Measurements from ENCODE around the gene ARCN1.

ARCN1 gene

DNA sequence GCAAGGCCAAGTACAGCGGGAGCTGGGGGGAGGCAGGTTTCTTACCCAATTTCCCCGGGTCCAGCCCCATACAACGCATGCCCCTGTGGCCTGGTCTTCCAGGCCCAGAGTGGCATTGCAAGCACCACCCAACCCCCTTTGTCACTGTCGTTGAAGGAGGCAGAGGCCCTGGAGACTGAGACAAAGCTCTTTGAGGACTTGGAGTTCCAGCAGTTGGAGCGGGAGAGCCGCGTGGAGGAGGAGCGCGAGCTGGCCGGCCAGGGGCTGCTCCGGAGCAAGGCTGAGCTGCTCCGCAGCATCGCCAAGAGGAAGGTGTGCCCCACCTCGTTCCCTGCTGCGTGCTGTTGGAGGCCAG is 63.0 kb downstream of the ARCN1 start:
- H3K27ac ChIP-seq (ENCODE audit: insufficient read depth, low read length, poor library complexity, severe bottlenecking), result no peak overlapping the region
- H3K36me3 ChIP-seq (ENCODE audit: control insufficient read depth, insufficient read depth, low read length), result no peaks in the 10 kb centered on the region

DNA sequence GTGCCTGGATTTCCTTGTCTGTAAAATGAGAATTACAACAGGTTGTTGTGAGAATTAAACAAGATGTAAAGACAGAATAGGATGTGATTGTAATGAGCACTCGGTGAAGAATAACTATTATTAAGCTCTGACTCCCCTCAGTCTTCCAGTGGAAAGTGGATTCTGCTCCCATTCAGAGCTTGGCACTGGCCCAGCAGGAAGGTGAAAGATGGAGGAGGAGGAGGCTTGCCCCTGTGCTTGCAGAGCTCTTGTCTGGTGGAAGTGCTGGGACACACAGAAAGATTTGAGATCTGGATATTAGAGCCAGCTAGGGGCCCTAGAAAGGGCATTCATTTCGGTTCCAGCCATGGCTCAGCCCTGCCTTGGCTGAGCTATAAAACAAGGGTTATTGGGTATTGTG is 63.4 kb downstream of the ARCN1 start:
- no peak overlapping the region for H3K4me3 ChIP-seq (ENCODE audit: insufficient read depth, low read depth, low read length, poor library complexity, severe bottlenecking)
- H3K36me3 ChIP-seq (ENCODE audit: control insufficient read depth, insufficient read depth, low read length), result no peaks in the 10 kb centered on the region
- no peak for DNase-seq
- H3K4me1 ChIP-seq (ENCODE audit: control insufficient read depth, insufficient read depth, low read length, poor library complexity, severe bottlenecking), result no peaks in the 10 kb centered on the region
- no peaks in the 10 kb centered on the region for H3K9me3 ChIP-seq (ENCODE audit: control insufficient read depth, low read length)
- H3K27ac ChIP-seq (ENCODE audit: insufficient read depth, low read length, poor library complexity, severe bottlenecking), result no peak overlapping the region
- no peaks in the 10 kb centered on the region for H3K27me3 ChIP-seq (replicated peaks; ENCODE audit: control insufficient read depth, insufficient read depth, low read length, poor library complexity, severe bottlenecking)

More for the DNA sequence above, 63.0 kb downstream of the ARCN1 start:
- Histone ChIP-seq H3K9me3 (ENCODE audit: control insufficient read depth, low read length) (no peaks in the 10 kb centered on the region), H3K4me3 (ENCODE audit: insufficient read depth, low read depth, low read length, poor library complexity, severe bottlenecking) (no peak overlapping the region), H3K27me3 (replicated peaks; ENCODE audit: control insufficient read depth, insufficient read depth, low read length, poor library complexity, severe bottlenecking) (no peaks in the 10 kb centered on the region), H3K4me1 (ENCODE audit: control insufficient read depth, insufficient read depth, low read length, poor library complexity, severe bottlenecking) (no peaks in the 10 kb centered on the region)
- DNase-seq, result no peak

DNA sequence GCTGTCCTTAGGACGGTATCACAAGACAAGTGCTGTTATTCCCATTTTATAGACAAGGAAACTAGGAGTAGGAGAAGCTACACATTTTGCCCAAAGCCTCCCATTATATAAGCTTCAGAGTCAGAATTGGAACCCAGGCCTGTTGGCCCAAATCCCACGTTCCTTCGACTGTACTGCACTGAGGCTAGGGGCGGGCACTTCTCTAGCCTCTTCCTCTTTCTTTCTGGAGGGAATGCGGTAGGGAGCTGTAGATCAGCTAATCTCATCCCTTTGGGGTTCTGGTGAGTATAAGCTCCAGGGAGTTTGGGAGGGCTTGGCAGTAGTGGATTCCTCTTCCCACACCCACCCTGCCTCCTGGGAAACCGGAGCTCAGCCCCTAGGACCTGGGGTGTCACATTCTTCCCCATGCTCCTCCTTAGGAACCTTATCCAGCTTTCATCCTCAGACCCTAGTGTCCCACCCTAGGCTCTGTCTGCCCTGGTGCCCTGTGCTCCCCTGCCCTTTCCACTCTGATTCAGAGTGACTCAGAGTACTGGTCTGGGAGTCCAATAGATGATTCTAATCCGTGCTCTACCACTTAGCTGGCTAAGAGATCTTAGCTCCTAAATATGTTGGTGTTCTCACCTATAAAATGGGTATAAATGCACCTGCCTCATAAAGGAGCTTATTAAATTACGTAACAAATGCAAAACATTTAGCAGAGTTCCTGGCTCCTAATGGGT is 64.5 kb downstream of the ARCN1 start:
- no peak for DNase-seq
- Histone ChIP-seq H3K27ac (ENCODE audit: insufficient read depth, low read length, poor library complexity, severe bottlenecking) (no peak overlapping the region), H3K4me3 (ENCODE audit: insufficient read depth, low read depth, low read length, poor library complexity, severe bottlenecking) (no peak overlapping the region), H3K9me3 (ENCODE audit: control insufficient read depth, low read length) (no peaks in the 10 kb centered on the region), H3K27me3 (replicated peaks; ENCODE audit: control insufficient read depth, insufficient read depth, low read length, poor library complexity, severe bottlenecking) (no peaks in the 10 kb centered on the region), H3K4me1 (ENCODE audit: control insufficient read depth, insufficient read depth, low read length, poor library complexity, severe bottlenecking) (no peaks in the 10 kb centered on the region), H3K36me3 (ENCODE audit: control insufficient read depth, insufficient read depth, low read length) (no peaks in the 10 kb centered on the region)

DNA sequence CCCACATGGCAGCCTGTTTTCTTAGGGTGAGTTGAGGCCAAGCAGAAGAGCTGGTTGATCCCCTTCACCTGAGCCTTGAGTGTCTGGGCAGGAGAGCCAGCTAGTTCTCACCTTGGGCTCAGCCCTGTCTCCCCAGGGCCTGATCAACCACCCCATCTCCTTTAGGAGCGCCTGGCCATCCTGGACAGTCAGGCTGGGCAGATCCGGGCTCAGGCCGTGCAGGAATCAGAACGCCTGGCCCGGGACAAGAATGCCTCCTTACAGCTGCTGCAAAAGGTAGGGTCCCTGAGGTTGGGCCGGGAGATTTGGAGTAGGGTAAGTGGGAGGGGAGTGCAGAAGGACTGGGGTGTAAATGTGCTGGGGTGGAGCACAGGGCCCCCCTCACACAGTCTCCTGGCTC is 66.5 kb downstream of the ARCN1 start:
- no peaks in the 10 kb centered on the region for H3K9me3 ChIP-seq (ENCODE audit: control insufficient read depth, low read length)
- H3K36me3 ChIP-seq (ENCODE audit: control insufficient read depth, insufficient read depth, low read length), result no peaks in the 10 kb centered on the region
- DNase-seq, result no peak

DNA sequence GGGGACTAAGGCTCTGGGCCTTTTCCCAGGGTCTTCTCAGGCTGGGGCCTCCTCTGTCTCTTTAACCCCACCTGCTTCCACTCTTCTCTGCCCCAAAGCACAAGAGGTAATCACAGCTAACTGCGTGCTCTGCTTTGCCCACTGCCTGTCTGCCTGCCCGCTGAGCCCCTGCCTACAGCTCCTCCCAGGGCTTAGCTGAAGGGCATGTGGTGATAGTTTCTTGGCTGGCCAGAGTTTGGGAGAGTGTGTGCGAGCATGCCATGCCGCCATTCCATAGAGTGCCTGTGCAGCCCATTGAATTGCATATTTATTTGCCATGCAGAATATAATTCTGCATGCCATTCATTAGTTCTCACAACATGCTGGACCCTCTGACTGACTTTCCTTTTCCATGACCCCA is 67.7 kb downstream of the ARCN1 start:
- H3K4me3 ChIP-seq (ENCODE audit: insufficient read depth, low read depth, low read length, poor library complexity, severe bottlenecking), result no peak overlapping the region
- no peaks in the 10 kb centered on the region for H3K36me3 ChIP-seq (ENCODE audit: control insufficient read depth, insufficient read depth, low read length)

More for the DNA sequence above, 66.5 kb downstream of the ARCN1 start:
- Histone ChIP-seq H3K27me3 (replicated peaks; ENCODE audit: control insufficient read depth, insufficient read depth, low read length, poor library complexity, severe bottlenecking) (no peaks in the 10 kb centered on the region), H3K4me1 (ENCODE audit: control insufficient read depth, insufficient read depth, low read length, poor library complexity, severe bottlenecking) (no peaks in the 10 kb centered on the region), H3K4me3 (ENCODE audit: insufficient read depth, low read depth, low read length, poor library complexity, severe bottlenecking) (no peak overlapping the region), H3K27ac (ENCODE audit: insufficient read depth, low read length, poor library complexity, severe bottlenecking) (no peak overlapping the region)

DNA sequence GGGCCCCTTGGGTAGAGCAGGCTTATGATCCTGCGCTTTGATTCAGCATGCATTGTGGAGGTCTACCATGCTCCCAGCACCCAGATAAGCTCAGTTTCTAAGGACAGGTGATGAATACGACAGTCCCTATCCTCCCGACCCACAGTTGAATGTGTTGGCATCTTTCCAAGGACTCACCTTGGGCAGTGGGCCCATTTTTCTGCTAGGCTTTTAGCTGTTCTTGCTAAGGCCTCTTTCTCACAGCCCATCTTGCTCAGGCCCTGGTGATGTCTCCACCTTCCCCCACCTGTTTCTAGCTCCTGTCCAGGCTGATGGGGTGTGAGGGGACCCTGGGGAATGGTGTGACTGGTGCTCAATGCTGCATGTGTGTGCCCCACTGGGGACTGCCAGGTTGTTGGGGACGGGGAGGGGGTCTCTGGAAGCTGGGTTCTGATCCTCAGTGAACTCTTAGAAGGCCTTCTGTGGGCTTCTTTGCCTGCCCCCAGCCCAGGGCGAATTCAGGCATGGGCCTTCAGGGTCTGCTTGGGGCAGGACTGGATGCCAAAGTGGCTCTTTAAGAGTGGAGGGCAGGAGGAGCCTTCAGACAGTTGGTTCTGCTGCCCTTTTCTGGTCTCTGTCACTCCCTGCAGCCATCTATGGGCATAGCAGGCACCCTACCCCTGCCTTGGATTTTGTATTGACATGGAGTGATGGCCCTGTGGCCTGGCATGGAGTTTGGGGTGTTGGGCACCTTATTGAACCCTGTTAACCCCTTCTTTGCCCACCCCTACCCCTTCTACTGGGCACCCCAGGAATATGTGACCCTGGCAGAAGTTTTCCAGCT is 68.3 kb downstream of the ARCN1 start:
- H3K27ac ChIP-seq (ENCODE audit: insufficient read depth, low read length, poor library complexity, severe bottlenecking), result no peak overlapping the region
- H3K36me3 ChIP-seq (ENCODE audit: control insufficient read depth, insufficient read depth, low read length), result no peaks in the 10 kb centered on the region
- no peaks in the 10 kb centered on the region for H3K4me1 ChIP-seq (ENCODE audit: control insufficient read depth, insufficient read depth, low read length, poor library complexity, severe bottlenecking)
- no peak for DNase-seq
- no peaks in the 10 kb centered on the region for H3K9me3 ChIP-seq (ENCODE audit: control insufficient read depth, low read length)
- H3K4me3 ChIP-seq (ENCODE audit: insufficient read depth, low read depth, low read length, poor library complexity, severe bottlenecking), result no peak overlapping the region
- no peaks in the 10 kb centered on the region for H3K27me3 ChIP-seq (replicated peaks; ENCODE audit: control insufficient read depth, insufficient read depth, low read length, poor library complexity, severe bottlenecking)

More for the DNA sequence above, 67.7 kb downstream of the ARCN1 start:
- no peaks in the 10 kb centered on the region for H3K9me3 ChIP-seq (ENCODE audit: control insufficient read depth, low read length)
- H3K27ac ChIP-seq (ENCODE audit: insufficient read depth, low read length, poor library complexity, severe bottlenecking), result no peak overlapping the region
- no peak for DNase-seq
- no peaks in the 10 kb centered on the region for H3K4me1 ChIP-seq (ENCODE audit: control insufficient read depth, insufficient read depth, low read length, poor library complexity, severe bottlenecking)
- H3K27me3 ChIP-seq (replicated peaks; ENCODE audit: control insufficient read depth, insufficient read depth, low read length, poor library complexity, severe bottlenecking), result no peaks in the 10 kb centered on the region

DNA sequence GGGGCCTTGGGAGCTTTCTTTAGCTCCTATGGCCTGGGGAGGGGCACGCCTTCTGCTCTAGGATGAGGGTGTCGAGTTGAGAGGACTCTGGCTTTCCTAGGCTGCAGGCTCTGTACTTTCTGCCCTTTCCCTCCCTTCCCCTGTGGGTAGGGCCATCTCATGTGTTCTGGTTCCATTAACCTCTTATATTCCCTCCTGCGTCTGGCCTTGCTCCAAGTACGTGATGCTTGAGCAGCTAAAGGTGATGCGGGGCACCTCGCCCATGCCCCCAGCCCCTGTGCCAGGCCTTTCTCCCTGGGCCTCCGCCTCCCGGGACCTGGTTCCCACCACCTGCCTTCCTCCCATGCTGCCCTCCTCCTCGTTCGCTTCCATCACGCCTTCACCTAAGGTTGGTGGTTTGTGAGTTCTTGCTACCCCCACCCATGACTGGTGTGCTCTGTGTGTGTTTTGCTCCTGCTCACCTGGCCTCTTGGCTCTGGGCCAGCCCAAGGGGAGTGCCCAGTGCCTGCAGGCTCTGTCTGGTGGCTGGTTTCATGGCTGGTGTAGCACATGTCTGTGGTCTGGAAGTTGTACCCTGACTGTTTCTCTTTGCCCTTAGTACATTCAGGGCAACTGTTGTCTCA is 69.3 kb downstream of the ARCN1 start:
- Histone ChIP-seq H3K36me3 (ENCODE audit: control insufficient read depth, insufficient read depth, low read length) (no peaks in the 10 kb centered on the region), H3K4me1 (ENCODE audit: control insufficient read depth, insufficient read depth, low read length, poor library complexity, severe bottlenecking) (no peaks in the 10 kb centered on the region)

DNA sequence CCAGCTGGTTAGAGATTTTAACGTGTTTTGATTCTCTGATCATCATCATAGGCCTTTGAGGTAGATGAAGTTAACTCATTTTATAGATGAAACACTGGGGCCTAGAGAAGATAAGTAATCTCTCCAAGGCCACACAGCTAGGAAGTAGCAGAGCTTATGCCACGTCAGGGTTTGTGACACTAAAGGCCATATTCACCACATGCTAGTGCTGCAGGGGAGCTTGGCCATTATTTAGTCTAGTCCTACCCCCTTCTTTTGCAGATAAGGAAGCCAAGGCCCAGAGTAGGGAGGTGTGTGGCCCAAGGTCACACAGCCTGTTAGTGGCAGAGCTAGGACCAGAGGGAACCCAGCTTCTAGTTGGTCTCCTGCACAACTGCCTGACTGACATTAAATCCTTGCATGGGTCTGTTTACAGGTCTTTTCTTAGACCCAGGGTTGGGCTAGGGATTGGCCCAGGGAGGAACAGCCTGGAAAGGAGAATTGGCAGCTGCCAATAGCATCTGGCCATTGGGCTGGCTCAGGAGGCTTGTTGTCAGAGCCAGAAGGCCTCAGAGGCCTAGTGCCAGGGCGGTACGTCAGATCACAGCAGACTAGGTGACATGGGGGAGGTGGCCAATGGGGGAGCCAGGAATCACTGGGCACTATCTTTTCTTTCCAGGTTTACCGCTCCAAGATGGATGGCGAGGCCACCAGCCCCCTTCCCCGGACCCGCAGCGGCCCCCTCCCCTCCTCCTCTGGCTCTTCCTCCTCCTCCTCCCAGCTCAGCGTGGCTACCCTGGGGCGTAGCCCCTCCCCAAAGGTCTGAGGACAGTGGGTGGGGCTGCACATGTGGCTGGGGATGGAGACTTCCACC is 71.2 kb downstream of the ARCN1 start:
- no peaks in the 10 kb centered on the region for H3K9me3 ChIP-seq (ENCODE audit: control insufficient read depth, low read length)
- no peaks in the 10 kb centered on the region for H3K27me3 ChIP-seq (replicated peaks; ENCODE audit: control insufficient read depth, insufficient read depth, low read length, poor library complexity, severe bottlenecking)
- no peaks in the 10 kb centered on the region for H3K36me3 ChIP-seq (ENCODE audit: control insufficient read depth, insufficient read depth, low read length)
- no peaks in the 10 kb centered on the region for H3K4me1 ChIP-seq (ENCODE audit: control insufficient read depth, insufficient read depth, low read length, poor library complexity, severe bottlenecking)
- no peak for DNase-seq
- H3K27ac ChIP-seq (ENCODE audit: insufficient read depth, low read length, poor library complexity, severe bottlenecking), result no peak overlapping the region
- no peak overlapping the region for H3K4me3 ChIP-seq (ENCODE audit: insufficient read depth, low read depth, low read length, poor library complexity, severe bottlenecking)

More for the DNA sequence above, 69.3 kb downstream of the ARCN1 start:
- no peak overlapping the region for H3K27ac ChIP-seq (ENCODE audit: insufficient read depth, low read length, poor library complexity, severe bottlenecking)
- DNase-seq, result no peak
- no peaks in the 10 kb centered on the region for H3K9me3 ChIP-seq (ENCODE audit: control insufficient read depth, low read length)
- no peak overlapping the region for H3K4me3 ChIP-seq (ENCODE audit: insufficient read depth, low read depth, low read length, poor library complexity, severe bottlenecking)
- H3K27me3 ChIP-seq (replicated peaks; ENCODE audit: control insufficient read depth, insufficient read depth, low read length, poor library complexity, severe bottlenecking), result no peaks in the 10 kb centered on the region

DNA sequence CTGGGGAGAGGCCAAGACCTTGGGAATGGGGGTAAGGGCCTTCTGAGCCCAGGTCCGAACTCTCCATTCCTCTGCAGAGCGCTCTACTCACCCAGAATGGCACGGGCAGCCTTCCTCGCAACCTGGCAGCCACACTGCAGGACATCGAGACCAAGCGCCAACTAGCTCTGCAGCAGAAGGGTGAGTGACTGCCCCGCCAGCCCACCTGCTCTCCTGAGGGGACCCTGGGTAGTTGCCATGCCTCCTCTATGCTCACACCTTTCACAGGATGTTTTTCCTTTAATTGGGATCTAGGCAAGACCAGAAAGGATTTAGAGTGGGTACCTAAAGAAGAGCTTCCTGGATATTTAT is 71.8 kb downstream of the ARCN1 start:
- H3K9me3 ChIP-seq (ENCODE audit: control insufficient read depth, low read length), result no peaks in the 10 kb centered on the region
- H3K36me3 ChIP-seq (ENCODE audit: control insufficient read depth, insufficient read depth, low read length), result no peaks in the 10 kb centered on the region
- no peak overlapping the region for H3K27ac ChIP-seq (ENCODE audit: insufficient read depth, low read length, poor library complexity, severe bottlenecking)
- H3K4me3 ChIP-seq (ENCODE audit: insufficient read depth, low read depth, low read length, poor library complexity, severe bottlenecking), result no peak overlapping the region
- H3K4me1 ChIP-seq (ENCODE audit: control insufficient read depth, insufficient read depth, low read length, poor library complexity, severe bottlenecking), result no peaks in the 10 kb centered on the region
- H3K27me3 ChIP-seq (replicated peaks; ENCODE audit: control insufficient read depth, insufficient read depth, low read length, poor library complexity, severe bottlenecking), result no peaks in the 10 kb centered on the region
- DNase-seq, result no peak

Data from effector memory CD4-positive, alpha-beta T cell (primary cell).